IPS DF 19.7 (cell line): ENCODE results near the gene ATP10B.
"Not testable (repeated sequence)": the region's sequence is repeated elsewhere in the genome, so short reads cannot be mapped to it uniquely, and the experiment has no call there.

Experiments used
- DNase-seq: peaks from one replicate; pipeline ENCODE4 v3.0.0-alpha.2; 2013; ENCODE audit warnings: low read depth, low spot score

The ATP10B gene

DNA sequence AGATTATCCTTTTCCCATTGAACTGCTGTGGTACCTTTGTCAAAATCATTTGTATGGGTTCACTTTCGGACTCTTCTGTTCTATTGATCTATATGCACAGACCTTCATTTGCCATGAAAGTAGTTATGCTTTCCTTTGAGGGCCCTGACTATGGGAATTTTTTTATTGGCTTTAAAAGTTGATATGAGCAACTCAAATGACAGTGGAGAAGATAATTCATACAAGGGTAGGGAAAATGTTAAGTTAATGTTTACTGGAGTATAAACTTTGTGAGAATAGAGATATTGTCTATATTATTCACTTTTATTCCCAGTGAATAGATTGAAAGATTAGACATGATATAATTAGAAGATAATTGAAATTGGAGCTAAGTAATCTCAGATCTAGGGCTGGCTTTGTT, 94.8 kb downstream of the ATP10B start:
- DNase-seq = no peak

DNA sequence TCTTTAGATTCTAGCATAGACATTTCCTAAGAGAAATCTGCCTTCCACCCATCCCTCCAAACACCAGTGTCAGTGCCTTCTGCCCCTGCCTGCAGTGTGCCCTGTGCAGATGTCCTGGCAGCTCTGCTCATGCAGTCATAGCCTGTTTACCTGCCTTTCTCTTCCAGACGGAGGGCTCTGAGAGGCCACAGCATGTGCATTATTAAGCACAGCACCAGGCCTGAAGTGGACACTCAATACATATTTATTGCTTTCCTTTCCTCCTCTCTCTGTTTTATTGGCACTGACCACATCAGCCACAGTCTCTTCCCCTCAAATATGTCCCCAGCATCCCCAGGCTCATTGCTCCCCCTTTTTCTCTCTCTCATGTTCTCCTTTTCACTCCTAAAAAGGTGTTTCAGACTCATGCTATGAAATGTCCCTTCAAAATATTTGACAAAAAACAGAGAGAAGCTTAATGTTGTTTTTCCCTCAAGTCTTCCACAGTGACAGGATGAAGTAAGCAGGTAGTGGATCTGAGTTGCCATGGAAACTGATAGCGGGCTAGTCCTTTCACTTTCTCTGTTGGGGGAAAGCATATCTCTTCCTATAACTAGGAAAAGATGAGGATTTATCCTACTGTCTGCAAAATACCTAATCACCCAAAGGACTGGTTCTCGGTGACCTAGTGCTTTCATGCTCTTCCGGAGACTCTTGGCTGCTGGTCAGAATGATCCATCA, 100.9 kb downstream of the ATP10B start:
- DNase-seq = no peak

- no peak for DNase-seq
Observed at GRCh38 chr5:160749682-160750081, 102.3 kb downstream of the ATP10B start.

GRCh38 chr5:160749026-160749425, 103.0 kb downstream of the ATP10B start:
- DNase-seq = no peak

DNA sequence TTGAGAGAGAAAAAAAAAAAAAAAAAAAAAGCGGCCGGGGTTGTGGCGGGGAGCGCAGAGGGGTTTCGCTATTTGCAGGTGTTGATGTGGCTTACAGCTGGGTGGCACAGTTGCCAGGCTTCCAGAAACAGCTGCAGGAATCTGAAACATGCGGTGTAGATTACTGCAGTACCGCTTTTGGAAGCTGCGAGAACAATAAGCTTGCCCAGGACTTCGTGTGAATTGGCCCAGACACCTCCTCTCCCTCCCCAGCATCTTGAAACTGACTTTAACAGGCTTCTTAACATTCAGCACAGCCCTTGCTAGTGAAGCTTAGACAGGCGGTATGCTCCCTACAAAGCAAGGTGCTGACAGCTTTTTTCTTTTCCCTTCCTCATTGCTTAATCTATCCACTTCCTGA, 104.0 kb downstream of the ATP10B start:
- DNase-seq = no peak

DNA sequence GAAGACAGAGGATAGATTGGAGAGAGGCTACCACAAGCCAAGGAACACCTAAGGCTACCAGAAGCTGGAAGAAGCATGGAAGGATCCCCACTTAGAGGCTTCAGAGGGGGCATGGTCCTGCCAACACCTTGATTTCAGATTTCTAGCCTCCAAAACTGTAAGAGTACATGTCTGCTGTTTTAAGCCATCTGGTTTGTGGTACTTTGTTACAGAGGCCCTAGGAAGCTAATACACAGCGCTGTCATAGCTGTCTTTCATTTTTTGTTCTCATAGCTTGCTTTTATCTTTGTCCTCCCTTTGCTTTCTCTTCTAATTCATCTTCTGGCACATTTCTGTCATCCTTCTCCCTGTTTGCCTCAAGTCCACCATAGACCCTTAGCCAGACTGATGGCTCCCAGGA, 104.5 kb downstream of the ATP10B start:
- no peak for DNase-seq

DNA sequence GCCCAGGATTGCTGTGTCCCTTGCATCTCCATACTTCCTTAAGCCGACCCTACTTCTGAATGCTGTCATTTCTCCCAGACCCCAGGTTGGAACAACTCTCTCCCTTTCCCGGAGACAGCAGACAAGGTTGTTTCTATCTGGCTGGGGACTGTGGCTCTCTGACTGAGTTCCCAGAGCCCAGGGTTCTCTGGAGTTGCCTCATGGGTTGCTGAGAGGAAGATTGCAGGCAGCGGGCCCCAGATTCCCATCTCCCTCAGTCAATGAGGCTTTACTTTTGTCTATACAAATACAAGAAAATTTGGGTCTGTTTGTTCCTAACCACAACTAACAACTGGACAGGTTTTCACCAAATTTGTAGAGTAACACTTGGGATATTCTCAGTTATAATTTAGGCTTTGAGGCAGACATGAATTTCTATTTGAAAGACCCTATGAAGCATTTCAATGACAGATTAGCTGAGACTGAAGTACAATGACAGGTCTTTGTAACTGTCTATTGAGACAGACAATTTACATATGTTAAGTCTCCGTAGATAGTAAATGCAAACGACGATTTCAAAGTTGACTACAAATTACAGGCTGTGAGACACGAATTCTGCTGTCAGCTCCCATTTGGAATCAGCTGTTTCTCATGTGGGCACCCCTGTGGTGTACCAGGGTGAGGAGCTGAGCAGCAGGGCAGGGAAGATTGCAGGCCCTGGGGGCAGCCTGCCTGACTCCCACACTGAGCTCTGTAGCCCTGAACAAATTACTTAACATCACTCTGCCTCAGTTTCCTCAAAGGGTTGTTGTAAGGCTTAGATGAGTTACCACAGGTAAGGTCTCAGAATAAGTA, 107.5 kb downstream of the ATP10B start:
- no peak for DNase-seq

DNA sequence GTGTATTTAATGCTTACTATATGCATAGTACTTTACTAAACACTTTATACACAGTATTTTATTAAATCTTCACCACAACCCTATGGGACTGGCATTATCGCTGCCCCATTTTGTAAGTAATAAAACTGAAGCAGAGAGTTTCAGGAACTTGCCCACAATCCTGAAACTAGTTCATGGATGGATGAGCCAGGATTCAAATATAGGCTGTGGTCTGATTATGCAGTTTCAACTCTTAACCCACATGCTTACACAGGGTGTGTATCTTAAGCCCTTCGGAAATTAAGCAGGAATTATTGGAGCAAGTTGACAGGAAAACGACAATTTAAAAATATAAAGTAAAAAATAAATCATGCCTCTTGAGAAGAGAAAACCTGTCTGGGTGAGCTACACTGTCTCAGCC, 109.0 kb downstream of the ATP10B start:
- no peak for DNase-seq

DNA sequence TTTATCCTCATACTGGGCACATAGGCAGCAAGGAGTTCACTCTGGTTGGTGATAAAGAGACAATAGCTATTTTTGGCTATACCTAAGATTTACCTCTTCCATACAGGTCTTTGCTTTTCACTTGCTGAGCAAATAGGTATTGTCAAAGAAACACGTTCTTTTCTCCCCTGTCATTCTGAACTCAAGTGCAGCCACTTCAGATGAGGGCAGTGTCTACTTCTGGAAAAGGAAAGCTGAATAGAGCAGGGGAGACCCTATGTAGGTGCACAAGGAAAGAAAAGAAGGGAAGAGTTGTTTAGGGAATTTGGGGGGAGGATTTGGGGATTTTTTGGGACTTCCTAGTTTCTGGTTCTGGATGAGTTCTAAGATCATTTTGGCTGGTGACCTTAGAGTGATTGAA, 109.6 kb downstream of the ATP10B start:
- DNase-seq = no peak

DNA sequence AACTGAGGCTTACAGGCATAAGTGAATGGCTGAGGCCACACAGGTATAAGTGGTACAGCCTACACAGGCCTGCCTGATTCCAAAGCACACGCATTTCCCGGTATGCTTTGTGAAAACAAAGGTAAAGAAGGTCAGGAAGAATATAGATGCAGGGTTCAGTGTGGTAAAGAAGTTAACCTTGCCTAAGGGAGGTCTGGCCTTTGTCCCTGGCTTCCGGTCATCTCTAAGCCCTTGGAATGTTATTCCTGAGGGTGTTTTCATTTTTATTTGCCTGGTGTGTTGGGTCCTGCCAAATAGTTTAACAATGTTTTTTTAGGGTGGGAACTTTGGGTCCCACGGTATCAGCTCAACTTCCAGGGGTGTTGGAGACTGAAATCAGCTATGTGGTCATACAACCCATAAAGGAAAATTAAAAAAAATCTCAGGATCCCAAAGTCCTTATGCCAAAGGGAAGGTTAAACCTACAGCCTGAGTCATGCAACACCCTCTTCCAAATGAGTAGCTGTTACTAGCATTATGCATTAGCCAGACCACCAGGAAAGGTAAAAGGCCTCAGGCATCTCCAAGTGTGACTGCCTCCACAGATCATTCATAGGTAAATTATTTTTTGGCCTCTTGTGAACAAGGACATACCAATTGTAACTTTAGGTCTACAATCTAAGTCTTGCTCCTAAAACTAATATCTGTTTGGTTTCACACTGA, 124.6 kb downstream of the ATP10B start:
- DNase-seq = no peak

DNA sequence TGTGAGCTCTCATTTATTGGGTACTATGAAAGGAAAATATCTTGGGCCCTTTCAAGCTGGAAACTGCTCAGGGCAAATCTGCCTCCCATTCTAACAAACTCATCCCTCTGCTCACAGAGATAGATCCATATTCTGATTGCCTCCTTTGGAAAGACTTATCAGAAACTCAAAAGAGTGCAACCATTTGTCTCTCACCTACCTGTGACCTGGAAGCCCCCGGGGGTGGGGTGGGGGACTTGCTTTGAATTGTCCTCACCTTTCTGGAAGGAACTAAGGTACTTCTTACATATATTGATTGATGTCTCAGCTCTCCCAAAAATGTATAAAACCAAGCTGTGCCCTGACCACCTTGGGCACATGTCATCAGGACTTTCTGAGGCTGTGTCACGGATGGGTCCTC, 125.3 kb downstream of the ATP10B start:
- no peak for DNase-seq

- no peak for DNase-seq
Observed at GRCh38 chr5:160720822-160721221, 131.2 kb downstream of the ATP10B start.

DNA sequence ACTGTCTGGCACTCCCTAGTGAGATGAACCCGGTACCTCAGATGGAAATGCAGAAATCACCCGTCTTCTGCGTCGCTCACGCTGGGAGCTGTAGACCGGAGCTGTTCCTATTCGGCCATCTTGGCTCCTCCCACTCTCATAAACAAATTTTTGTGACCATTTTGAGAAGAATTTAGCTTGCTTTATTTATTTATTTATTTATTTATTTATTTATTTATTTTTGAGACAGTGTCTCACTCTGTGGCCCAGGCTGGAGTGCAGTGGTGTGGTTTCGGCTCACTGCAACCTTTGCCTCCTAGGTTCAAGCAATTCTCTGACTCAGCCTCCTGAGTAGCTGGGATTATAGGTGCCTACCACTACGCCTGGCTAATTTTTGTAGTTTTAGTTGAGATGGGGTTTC, 136.5 kb downstream of the ATP10B start:
- not testable (repeated sequence) for DNase-seq

DNA sequence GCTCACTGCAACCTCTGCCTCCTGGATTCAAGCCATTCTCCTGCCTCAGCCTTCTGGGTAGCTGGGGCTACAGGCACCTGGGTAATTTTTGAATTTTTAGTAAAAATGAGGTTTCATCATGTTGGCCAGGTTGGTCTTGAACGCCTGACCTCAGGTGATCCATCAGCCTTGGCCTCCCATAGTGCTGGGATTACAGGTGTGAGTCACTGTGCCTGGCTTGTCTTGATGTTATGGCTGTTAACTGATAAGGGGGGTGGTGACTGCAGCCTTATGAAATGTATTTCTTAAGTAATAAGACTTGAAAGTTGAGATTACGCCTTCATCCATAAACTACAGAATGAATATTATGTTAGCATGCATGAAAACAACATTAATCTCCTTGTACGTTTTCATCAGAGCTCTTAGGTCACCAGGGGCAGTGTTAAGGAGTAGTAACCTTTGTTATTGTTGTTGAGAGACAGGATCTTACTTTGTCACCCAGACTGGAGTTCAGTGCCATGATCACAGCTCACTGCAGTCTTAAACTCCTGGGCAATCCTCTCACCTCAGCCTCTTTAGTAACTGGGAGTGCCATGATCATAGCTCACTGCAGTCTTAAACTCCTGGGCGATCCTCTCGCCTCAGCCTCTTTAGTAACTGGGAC, 148.3 kb downstream of the ATP10B start:
- DNase-seq = no peak

DNA sequence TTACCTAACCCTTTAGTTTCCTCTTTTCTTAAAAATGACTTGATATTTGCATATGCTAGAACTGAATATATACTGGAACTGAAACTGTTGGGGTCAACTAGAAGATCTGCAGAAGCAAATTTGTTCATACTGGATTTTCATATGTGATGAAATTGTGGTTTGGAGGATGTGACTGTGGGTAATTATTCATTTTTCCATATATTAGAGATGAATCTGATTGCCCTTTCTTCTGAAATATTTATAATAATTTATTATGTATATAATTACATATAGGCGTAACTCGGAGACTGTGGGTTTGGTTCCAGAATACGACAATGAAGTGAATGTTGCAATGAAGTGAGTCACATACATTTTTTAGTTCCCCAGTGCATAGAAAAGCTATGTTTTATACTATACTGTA, 149.1 kb downstream of the ATP10B start:
- DNase-seq = no peak

DNA sequence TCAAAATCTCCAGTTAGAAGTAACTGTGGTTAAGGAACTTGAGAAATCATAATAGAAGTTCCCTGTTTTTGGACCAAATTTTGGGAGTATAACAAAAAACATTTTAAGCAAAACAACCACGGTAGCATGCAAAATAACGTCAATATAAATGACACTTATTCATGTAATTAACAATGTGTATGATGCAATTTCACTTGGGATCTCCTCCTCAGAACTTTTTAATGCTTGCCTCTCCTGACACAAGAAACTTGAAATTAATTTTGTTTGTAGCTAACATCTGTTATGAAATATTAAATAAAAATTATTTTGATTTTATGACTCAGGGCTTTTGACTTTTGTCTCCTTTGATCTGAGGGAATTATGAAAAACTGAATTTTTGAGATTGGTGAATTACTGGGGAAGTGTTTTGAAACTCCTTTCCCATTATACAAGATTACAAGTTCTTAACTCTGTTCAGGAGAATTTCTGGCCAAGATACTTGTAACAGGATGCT, 149.7 kb downstream of the ATP10B start:
- no peak for DNase-seq

DNA sequence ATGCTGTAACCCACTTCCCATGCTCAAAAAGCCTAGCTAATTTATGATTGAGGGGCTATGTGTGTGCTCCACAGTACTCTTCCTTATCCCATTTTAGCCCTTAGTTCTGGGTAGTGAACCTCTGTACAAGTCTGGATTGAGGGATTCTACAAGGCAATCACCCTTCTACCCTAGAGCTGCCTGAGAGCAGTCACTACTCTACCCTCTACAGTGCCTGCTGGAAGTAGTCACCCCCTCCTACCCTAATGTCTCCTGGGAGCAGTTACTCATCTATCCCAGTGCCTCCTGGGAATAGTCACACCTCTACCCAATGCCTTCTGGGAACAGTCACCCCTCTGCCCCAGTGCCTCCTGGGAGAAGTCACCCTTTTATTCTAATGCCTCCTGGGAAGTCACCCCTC, 150.6 kb downstream of the ATP10B start:
- no peak for DNase-seq

GRCh38 chr5:160699301-160699700, 152.7 kb downstream of the ATP10B start:
- DNase-seq = no peak

- DNase-seq = no peak
Observed at GRCh38 chr5:160697281-160697680, 154.7 kb downstream of the ATP10B start.

GRCh38 chr5:160694896-160695295, 157.1 kb downstream of the ATP10B start:
- no peak for DNase-seq

DNA sequence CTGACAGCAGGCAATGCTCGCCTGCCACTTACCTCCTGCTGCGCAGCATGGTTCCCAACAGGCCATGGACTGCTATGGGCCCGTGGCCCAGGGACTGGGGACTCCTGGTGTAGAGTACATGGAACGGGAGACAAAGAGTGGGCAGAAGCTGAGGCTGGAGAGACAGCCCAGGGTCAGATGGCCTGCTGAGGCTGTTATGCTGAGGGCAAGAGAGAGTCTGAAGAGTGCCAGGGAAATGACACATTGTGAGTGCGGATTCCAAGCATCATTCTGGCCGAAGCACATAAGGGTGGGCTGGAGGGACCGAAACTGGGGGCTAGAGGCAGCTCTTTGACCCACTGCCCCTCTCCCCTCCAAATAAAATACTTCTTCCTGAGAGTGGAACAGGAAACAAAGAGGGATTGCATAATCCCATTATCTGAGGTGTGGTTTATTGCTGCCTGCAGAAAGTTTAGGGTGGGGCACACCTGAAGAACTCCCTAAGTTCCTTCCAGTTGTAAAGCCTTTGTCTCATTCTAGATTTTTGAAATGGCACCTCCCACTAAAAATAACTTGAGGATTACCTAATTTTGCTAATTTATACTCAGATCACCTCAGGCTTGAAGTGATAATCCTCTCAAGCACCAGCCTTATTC, 158.1 kb downstream of the ATP10B start:
- no peak for DNase-seq
